Skeletal muscle satellite cell (primary cell): ENCODE data around the gene SESN1.

Experiments used
- H3K27me3 ChIP-seq: 2 replicates; pipeline ENCODE4 v1.7.0; 2013; ENCODE audit warnings: low read length; ENCODE audit not compliant: control insufficient read depth, insufficient read depth
- H3K36me3 ChIP-seq: 2 replicates; pipeline ENCODE4 v1.7.0; 2013; ENCODE audit warnings: mild to moderate bottlenecking, control low read depth, low read length; ENCODE audit not compliant: insufficient read depth
- H3K4me1 ChIP-seq: 2 replicates; pipeline ENCODE4 v1.7.0; 2013; ENCODE audit warnings: low read length; ENCODE audit not compliant: control insufficient read depth, insufficient read depth
- H3K4me2 ChIP-seq: 2 replicates; pipeline ENCODE4 v1.7.0; 2013; ENCODE audit warnings: mild to moderate bottlenecking, low read length
- H3K4me3 ChIP-seq: 2 replicates; pipeline ENCODE4 v1.7.0; 2013; ENCODE audit warnings: low read length
- H3K9ac ChIP-seq: 2 replicates; pipeline ENCODE4 v1.7.0; 2013; ENCODE audit warnings: mild to moderate bottlenecking, low read depth, low read length, moderate library complexity
- H3K9me3 ChIP-seq: replicated peaks from 2 replicates; pipeline ENCODE4 v1.7.0; 2013; ENCODE audit warnings: mild to moderate bottlenecking, control low read depth, low read length

Gene SESN1

DNA sequence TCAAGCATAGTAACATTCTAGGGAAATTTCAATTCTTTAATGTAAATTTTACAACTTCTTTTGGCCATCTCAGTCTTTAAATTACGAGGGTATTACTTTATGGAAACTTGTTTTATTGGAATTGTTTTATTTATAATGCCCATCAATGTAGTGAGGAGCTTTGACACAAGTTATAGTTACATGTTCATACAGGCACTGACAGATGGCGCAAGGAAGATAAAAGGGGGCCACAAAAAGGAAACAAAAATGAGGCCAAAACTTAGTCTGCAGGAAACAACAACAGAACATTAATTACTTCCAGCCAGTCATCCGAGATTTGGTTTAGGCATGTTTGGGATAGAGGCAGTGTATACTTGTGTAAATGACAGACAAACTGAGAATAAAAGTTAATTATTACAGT lies 18.3 kb downstream of the SESN1 start:
- Histone ChIP-seq H3K9ac (no peak overlapping the region), H3K9me3 (no peaks in the 10 kb centered on the region), H3K27me3 (no peaks in the 10 kb centered on the region), H3K4me1 (peaks cover 5% of the 10 kb centered on the region), H3K4me2 (no peak overlapping the region), H3K4me3 (no peak overlapping the region), H3K36me3 (no peaks in the 10 kb centered on the region)

DNA sequence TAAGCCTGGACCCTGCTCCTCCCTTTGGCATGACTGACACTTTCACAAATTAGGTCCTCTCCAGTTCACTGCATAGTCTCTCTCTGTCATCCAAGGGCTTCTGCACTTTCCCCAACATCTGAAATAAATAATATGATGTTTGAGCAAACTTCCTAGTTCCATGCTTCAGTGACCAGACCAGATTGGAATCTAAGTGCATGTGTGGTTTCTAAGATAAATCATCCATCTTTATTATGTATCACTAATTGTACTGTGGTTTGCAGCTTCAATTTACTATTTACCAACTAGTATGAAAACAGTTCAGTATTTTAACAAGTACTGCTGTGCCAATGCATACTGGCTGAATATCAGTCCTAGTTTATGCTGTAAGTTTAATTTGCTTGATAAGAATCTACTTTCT lies 18.7 kb downstream of the SESN1 start:
- H3K4me2 ChIP-seq: no peak overlapping the region
- no peaks in the 10 kb centered on the region for H3K9me3 ChIP-seq
- no peaks in the 10 kb centered on the region for H3K36me3 ChIP-seq
- H3K4me3 ChIP-seq: no peak overlapping the region
- no peak overlapping the region for H3K9ac ChIP-seq
- H3K4me1 ChIP-seq: peaks cover 7% of the 10 kb centered on the region
- no peaks in the 10 kb centered on the region for H3K27me3 ChIP-seq

DNA sequence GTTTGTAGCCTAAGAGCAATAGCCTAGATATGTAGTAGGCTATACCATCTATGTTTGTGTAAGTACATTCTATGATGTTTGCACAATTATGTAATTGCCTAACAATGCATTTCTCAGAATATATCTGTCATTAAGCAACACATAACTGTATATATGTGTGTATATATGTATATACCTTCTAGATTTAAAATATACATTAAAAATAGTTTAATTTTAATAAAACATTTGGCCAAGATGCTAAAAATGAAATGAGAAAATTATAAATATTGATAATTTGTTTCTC lies 20.6 kb downstream of the SESN1 start:
- H3K27me3 ChIP-seq: no peaks in the 10 kb centered on the region
- H3K4me3 ChIP-seq: no peak overlapping the region
- no peak overlapping the region for H3K4me2 ChIP-seq
- no peaks in the 10 kb centered on the region for H3K36me3 ChIP-seq
- no peaks in the 10 kb centered on the region for H3K9me3 ChIP-seq
- H3K9ac ChIP-seq: no peak overlapping the region
- H3K4me1 ChIP-seq: peaks cover 7% of the 10 kb centered on the region

DNA sequence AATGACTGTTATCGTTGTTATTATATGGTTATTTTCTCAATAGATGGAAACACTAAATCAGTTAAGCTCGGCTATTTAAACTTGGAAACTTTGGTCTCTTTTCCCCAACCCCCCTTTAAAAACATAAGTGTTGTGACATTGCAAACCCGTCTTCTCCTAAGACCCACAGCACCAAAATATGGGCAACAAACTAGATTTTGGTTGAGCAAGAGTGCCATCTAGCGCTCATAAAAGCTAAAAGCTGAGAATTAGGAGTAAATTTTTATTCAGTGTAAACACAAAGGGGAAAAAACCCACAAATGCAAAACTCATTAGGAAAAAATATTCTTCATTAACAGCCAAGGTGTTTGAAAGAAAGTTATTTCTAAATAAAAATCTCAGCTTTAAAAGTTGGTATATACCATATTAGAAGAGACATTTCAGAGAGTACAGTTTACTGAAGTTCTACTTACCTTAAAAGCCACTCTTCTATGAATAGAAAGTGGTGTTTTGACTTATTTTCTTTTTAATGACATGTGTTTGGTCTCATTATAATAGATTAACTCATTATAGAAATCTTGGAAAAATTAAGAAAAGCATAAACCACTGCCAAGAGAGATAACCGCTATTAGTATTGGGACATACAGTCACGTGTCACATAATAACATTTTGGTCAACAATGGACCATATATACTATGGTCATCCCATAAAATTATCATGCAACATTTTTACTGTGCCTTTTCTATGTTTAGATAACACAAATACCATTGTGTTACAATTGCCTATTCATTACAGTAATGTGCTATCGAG lies 21.1 kb downstream of the SESN1 start:
- Histone ChIP-seq H3K36me3 (no peaks in the 10 kb centered on the region), H3K27me3 (no peaks in the 10 kb centered on the region), H3K4me3 (no peak overlapping the region), H3K4me1 (peaks cover 7% of the 10 kb centered on the region), H3K9ac (no peak overlapping the region), H3K4me2 (no peak overlapping the region), H3K9me3 (no peaks in the 10 kb centered on the region)

DNA sequence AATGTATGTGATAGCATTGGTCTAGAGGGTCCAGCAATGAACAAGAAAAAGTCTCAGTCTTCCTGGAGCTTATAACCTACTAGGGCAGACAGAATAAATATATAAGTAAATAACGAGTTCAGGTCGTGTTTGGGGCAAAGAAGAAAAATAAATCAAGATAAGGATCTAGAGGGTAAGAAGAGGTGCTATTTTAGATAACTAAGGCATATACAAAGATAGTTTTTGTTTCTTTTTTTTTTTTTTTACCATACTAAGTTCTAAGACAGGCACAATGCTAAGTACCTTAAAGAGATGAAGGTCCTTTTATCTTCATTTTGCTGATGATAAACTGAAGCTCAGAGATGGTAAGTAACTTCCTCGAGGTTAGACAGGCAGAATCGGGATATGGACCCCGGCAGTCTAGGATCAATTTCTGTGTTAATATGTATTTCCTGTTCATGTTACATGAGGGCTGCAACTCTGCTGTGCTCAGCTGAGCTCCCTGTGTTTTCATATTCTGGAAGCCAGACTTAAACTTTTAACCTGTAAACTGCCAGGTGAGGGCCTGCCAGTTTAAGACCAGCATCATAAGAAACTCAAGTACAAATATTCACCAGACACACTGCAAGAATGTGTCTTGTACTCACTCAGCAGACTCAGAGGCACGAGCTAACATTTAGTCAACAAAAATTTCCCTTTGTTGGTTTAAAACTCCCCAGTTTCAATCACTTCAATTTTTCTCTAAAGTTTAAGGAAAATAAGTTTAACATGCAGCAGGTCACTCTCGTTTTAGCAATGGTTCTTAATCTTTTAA lies 23.3 kb downstream of the SESN1 start:
- H3K36me3 ChIP-seq: no peaks in the 10 kb centered on the region
- peaks cover 7% of the 10 kb centered on the region for H3K4me1 ChIP-seq
- no peak overlapping the region for H3K4me3 ChIP-seq
- no peaks in the 10 kb centered on the region for H3K9me3 ChIP-seq
- H3K9ac ChIP-seq: no peak overlapping the region
- no peaks in the 10 kb centered on the region for H3K27me3 ChIP-seq
- peak overlapping the region; percentile 46 for H3K4me2 ChIP-seq

DNA sequence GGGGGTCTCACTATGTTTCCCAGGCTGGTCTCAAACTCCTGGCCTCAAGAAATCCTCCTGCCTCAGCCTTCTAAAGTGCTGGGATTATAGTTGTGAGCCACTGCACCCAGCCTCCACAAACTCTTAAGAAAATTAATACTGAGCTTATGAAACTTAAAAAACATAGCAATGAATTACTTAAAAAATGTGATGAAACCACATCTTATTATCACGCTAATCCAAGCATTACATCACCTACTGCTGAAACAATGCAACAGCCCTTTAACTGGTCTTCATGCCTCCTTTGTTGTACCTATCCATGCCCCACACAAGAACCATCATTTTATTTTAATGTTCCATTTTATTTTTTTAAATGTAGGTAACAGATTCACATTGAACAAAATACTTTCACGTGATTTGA lies 24.9 kb downstream of the SESN1 start:
- H3K9me3 ChIP-seq: no peaks in the 10 kb centered on the region
- H3K36me3 ChIP-seq: no peaks in the 10 kb centered on the region
- no peak overlapping the region for H3K4me2 ChIP-seq
- H3K27me3 ChIP-seq: no peaks in the 10 kb centered on the region
- no peak overlapping the region for H3K4me3 ChIP-seq
- no peak overlapping the region for H3K9ac ChIP-seq
- H3K4me1 ChIP-seq: peaks cover 7% of the 10 kb centered on the region

DNA sequence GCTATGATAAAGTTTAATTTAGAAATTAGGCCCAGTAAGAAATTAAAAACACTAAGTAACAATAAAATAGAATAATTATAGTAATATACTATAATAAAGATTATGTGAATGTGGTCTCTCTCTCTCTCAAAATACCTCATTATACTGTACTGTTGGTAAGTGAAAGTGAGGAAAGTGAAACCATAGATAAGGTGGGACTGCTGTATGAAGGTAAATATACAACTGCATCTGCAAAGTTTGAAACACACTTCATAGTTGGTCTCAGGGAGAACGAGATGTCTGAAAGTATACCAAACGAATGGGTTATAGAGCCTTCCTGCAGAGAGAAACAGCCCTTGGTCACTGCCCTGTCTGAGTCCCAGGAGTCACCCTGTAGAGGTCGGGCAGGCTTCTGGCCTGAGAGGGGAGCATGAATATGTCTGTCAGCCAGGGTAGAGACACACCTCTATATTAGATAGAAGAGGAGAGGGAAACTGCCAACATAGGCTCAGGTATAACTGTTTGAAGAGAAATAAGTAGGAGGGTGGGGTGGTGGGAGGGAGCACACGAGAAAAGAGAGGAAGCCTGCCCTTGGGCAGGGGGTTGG lies 31.8 kb downstream of the SESN1 start:
- no peaks in the 10 kb centered on the region for H3K27me3 ChIP-seq
- H3K4me2 ChIP-seq: no peak overlapping the region
- no peaks in the 10 kb centered on the region for H3K36me3 ChIP-seq
- H3K9ac ChIP-seq: no peak overlapping the region
- H3K9me3 ChIP-seq: no peaks in the 10 kb centered on the region
- peaks cover 11% of the 10 kb centered on the region for H3K4me1 ChIP-seq
- H3K4me3 ChIP-seq: no peak overlapping the region

DNA sequence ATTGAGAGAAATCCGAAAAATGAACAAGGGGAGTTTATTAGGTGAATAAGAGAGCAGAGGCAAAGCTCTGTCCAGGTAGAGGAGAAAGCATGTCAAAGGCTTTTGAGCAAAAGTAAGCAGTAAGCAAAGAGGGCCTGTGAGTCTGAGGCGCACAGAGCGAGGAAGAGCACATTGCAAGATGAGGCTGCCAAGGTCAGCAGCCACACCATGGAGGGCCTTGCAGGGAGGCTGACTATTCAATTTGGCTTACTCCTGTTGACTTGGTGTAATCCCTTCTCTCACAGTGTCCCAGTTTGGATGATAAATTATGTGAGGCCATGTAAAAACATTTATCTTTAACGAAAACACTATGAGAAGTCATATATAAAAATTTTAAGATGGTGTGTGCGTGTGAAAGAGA lies 32.4 kb downstream of the SESN1 start:
- H3K4me3 ChIP-seq: no peak overlapping the region

DNA sequence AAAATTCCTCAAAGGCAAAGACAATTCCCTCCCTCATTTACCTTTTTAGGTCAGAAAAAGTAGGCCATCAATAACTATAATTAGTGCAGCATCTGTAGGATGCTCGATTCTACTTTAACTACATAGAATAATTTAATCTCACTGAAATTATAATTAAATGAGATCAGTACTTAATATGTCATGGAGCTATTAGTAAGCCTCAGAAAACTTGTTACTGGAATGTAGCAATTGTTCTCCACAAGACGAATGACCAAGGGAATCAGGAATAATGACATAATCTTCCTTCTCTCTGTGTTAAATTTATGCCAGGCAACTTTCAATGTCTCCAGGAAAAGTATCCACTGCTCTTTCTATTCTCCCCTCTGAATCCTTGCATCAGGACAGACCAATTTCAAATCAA lies 34.1 kb downstream of the SESN1 start:
- no peak overlapping the region for H3K9ac ChIP-seq
- H3K27me3 ChIP-seq: no peaks in the 10 kb centered on the region
- no peaks in the 10 kb centered on the region for H3K9me3 ChIP-seq
- H3K4me3 ChIP-seq: no peak overlapping the region
- no peaks in the 10 kb centered on the region for H3K36me3 ChIP-seq
- H3K4me2 ChIP-seq: no peak overlapping the region
- peaks cover 20% of the 10 kb centered on the region for H3K4me1 ChIP-seq

More for the DNA sequence above, 32.4 kb downstream of the SESN1 start:
- Histone ChIP-seq H3K4me1 (peaks cover 11% of the 10 kb centered on the region), H3K9me3 (no peaks in the 10 kb centered on the region), H3K4me2 (no peak overlapping the region), H3K36me3 (no peaks in the 10 kb centered on the region), H3K27me3 (no peaks in the 10 kb centered on the region), H3K9ac (no peak overlapping the region)

DNA sequence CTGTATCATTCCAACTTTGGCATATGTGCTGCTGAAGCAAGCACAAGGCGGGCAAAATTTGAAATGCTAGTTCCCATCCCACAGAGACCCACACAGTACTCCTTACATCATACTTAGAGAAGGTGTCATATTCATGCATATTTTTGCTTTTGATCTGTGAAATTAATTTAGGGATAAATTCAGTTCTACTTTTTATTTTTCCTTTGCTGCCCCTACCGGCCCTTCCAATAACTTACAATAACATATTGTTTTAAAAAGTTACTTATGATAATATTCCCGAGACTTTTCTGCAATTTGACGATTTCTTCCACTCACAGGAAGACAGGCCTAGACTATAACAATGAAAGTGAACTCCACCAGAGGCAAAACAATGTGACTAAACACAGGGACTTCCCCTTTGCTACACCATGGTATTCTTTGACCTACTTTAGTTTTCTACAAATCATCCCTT lies 35.0 kb downstream of the SESN1 start:
- Histone ChIP-seq H3K9me3 (no peaks in the 10 kb centered on the region), H3K4me3 (no peak overlapping the region), H3K36me3 (no peaks in the 10 kb centered on the region), H3K4me2 (peak overlapping the region; percentile 47), H3K4me1 (peaks cover 20% of the 10 kb centered on the region), H3K9ac (peak overlapping the region; percentile 29), H3K27me3 (no peaks in the 10 kb centered on the region)

DNA sequence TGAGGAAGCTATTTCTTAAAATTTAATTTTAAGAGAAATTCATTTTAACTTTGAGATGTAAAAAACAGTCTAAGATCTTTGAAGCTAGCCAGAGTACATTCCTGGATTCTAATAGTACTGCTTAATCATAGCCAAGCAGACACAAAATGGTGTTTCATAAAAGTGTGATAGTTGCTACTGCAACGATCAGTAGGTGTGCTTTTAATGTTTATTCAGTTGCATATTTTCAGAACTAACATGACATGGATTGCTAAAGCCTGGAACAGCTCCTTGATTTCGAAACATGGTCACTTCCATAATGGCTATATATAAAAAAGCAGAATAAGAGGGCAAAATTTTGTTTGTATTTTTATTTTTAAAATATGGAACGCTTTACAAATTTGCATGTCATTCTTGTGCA lies 35.5 kb downstream of the SESN1 start:
- no peak overlapping the region for H3K4me3 ChIP-seq

More for the DNA sequence above, 35.5 kb downstream of the SESN1 start:
- H3K9me3 ChIP-seq: no peaks in the 10 kb centered on the region
- no peaks in the 10 kb centered on the region for H3K27me3 ChIP-seq
- peak overlapping the region; percentile 47 for H3K4me2 ChIP-seq
- H3K9ac ChIP-seq: no peak overlapping the region
- no peaks in the 10 kb centered on the region for H3K36me3 ChIP-seq
- H3K4me1 ChIP-seq: peaks cover 20% of the 10 kb centered on the region
